Nucleus accumbens (tissue), 56 donors: ENCODE results near the gene SRGAP2.
"Not testable (repeated sequence)": the region's sequence is repeated elsewhere in the genome, so short reads cannot be mapped to it uniquely, and the experiment has no call there.

Source experiments
- DNase-seq, 56 donors: peaks; one replicate each; lab custom pipeline; 2025; lab: John Stamatoyannopoulos, UW

Gene SRGAP2

GRCh38 chr1:206245479-206245878, 42.1 kb downstream of the SRGAP2 start:
- not testable (repeated sequence) for DNase-seq

GRCh38 chr1:206246129-206246886, 43.0 kb downstream of the SRGAP2 start:
- DNase-seq, result not testable (repeated sequence)

- DNase-seq, result not testable (repeated sequence)
These were observed 47.8 kb downstream of the SRGAP2 start for GRCh38 chr1:206250953-206251681.

DNA sequence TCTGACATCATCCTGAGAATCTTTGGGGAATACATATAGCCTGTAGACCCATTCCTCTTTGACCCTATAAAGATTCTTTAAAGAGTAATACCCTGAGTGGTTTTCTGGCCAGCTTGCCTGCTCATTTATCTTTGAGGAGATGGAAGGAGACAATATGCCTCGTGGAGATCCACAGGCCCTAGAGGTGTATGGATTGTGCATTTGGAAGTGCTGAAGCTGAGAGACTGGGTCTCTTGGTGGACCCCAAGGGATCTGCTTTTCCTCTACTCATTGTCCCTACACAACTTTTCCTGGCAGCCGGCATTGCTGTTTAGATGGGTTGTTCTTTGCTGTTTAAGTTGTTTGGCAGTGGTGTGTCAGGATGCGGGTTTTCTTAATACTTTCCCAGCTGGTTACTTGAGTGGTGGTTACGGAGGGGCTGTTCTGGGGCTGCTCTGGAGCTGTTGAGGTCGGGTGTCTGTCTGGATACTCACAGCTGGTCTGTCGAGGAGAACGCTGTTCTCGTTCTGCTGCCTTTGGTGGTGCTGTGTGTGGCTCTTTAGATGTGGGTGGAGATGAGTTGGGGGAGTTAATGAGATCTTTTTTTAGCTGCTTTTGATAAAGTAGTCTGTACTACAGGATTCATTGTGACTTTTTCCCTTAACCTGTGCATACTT, 49.5 kb downstream of the SRGAP2 start:
- not testable (repeated sequence) for DNase-seq
